Retinal pigment epithelial cell (primary cell): ENCODE measurements around the gene TBX3.
"Not testable (repeated sequence)": the region's sequence is repeated elsewhere in the genome, so short reads cannot be mapped to it uniquely, and the experiment has no call there.

Experiments used
- DNase-seq: peaks from one replicate; pipeline ENCODE4 v3.0.0-alpha.2; 2010; ENCODE audit warnings: low read depth
- H3K4me3 ChIP-seq: 2 replicates; pipeline ENCODE4 v1.5.1; 2011; ENCODE audit warnings: mild to moderate bottlenecking, low read length, control low read depth, moderate library complexity
- TF ChIP-seq, protein P1 (sequence below): conservative IDR thresholded peaks from 2 replicates; pipeline ENCODE4 v1.5.1; 2011; ENCODE audit warnings: low read depth, low read length, control low read depth, inconsistent platforms

Gene TBX3

GRCh38 chr12:114684098-114684869 is at the start of gene TBX3:
TBX3 (minus strand) TSS chr12:114684175; CDS start chr12:114683200, 975 bp downstream.
- peak; percentile 27 for DNase-seq
- TF ChIP-seq, protein P1, sequence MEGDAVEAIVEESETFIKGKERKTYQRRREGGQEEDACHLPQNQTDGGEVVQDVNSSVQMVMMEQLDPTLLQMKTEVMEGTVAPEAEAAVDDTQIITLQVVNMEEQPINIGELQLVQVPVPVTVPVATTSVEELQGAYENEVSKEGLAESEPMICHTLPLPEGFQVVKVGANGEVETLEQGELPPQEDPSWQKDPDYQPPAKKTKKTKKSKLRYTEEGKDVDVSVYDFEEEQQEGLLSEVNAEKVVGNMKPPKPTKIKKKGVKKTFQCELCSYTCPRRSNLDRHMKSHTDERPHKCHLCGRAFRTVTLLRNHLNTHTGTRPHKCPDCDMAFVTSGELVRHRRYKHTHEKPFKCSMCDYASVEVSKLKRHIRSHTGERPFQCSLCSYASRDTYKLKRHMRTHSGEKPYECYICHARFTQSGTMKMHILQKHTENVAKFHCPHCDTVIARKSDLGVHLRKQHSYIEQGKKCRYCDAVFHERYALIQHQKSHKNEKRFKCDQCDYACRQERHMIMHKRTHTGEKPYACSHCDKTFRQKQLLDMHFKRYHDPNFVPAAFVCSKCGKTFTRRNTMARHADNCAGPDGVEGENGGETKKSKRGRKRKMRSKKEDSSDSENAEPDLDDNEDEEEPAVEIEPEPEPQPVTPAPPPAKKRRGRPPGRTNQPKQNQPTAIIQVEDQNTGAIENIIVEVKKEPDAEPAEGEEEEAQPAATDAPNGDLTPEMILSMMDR, result peak; percentile 35

GRCh38 chr12:114732426-114733030 is 48.6 kb upstream of the TBX3 start:
- no peak overlapping the region for H3K4me3 ChIP-seq
- TF ChIP-seq, protein P1, result no peak
- no peak for DNase-seq

More at GRCh38 chr12:114684098-114684869, at the start of gene TBX3:
- H3K4me3 ChIP-seq, result peak within 1 kb of the TSS; percentile 37

- DNase-seq, result no peak
- no peak overlapping the region for H3K4me3 ChIP-seq
- TF ChIP-seq, protein P1, result no peak
Observed at GRCh38 chr12:114729731-114730130, 45.8 kb upstream of the TBX3 start.

GRCh38 chr12:114726092-114726710 is 42.2 kb upstream of the TBX3 start:
- TF ChIP-seq, protein P1, result no peak
- DNase-seq, result no peak

GRCh38 chr12:114722176-114722575 is 38.2 kb upstream of the TBX3 start:
- not testable (repeated sequence) for DNase-seq, H3K4me3 ChIP-seq

More at GRCh38 chr12:114726092-114726710, 42.2 kb upstream of the TBX3 start:
- no peak overlapping the region for H3K4me3 ChIP-seq

GRCh38 chr12:114721266-114721665 is 37.3 kb upstream of the TBX3 start:
- no peak for DNase-seq
- no peak overlapping the region for H3K4me3 ChIP-seq
- TF ChIP-seq, protein P1, result no peak

DNA sequence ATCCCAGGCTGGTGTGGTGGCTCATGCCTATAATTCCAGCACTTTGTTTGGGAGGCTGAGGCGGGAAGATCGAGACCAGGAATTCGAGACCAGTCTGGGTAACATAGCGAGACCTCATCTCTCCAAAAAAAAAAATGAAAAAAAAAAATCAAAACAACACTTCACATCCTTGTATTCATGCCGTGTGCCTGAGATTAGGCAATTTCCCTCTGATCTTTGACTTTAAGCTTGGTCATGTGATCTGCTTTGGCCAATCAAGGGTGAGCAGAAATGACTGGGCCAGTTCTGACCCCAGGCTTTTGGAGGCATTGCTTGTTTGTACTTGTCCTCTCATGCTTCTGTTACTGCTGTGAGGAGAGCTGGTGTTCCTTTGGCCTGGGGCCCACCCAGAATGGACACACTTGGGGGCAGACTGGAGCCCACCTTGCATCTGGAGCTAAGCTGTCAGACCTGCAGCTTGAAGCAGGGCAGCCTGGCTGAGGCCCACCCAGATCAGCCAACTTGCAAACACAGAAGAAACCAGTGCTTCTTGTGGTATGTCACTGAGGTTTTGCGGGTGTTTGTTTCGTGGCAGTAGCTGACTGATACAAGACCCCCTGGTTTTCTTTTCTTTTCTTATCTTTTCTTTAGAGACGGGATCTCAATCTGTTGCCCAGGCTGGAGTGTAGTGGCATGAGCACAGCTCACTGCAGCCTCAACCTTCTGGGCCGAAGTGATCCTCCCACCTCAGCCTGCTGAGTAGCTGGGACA is 29.7 kb upstream of the TBX3 start:
- TF ChIP-seq, protein P1, result no peak
- no peak for DNase-seq
- H3K4me3 ChIP-seq, result no peak overlapping the region
